Cerebellar nuclear complex (tissue), 1 donor: Measurements from ENCODE around the gene TLE3.

ENCODE experiments used
- DNase-seq, 2 experiments: peaks; one replicate each; lab custom pipeline; 2025; lab: John Stamatoyannopoulos, UW

The TLE3 gene

DNA sequence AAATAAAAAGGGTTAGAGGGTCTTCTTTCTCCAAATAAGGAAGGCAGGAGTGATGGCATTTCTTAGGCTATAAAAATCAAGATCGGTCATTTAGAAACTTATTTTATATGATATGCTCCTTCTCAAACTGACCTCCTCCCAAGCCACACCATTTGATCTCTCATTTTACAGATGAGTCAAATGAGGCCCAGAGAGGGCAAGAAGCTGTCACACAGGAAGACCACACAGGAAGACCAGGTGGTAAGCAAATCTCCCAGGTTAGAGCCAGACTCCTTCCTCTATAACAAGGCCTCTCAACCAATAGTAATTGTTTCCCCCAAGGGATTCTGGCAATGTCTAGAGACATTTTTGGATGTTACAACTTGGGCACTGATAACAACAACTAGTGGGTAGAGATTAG is 13.8 kb downstream of the TLE3 start:
- no peak for DNase-seq

DNA sequence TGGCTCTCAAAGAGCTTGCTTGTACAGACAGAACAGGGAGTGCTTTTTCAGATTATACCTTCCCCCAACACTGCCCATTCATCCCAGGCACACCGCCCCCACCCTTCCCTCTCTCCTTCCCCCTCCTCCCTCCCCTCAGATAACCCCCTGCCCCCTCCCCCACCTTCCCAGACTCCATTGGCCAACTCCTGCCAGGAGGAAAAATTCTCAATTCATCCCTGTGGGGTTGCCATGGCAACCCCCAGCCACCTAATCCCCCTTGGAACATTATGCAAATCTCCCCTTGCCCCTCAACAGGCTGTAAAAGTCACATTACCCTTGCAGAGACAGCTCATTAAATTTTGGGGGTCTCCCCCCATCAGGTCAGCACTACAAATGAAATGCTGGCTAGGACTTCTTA is 14.3 kb downstream of the TLE3 start:
- no peak for DNase-seq

DNA sequence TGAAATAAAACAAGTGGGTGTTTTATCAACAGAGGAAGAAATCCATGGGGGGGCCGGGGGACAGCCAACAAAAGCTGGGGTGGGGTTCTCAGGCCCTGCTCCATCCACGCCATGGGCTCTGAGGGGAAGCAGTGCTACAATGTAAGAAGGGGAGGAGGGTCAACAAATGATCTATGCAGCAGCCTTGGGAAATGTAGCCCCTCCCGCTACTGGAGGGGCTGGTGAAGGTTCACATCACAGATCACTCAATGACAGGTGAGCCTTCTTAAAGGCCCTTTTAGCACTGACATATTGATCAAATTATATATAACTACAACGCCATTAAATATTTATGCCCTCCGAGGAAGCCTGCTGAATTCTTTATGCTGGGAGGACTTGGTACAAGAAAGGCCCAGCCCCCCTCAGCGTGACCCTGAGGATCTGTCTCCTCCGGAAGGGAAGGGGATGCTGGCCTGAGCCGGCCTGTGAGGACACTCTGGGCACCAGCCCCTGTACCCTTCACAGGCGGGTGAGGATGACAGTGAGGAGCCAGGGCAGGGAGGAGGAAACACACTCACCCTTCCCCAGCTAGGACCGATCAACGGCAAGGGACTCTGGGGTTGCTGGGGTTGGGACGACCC is 15.3 kb downstream of the TLE3 start:
- no peak for DNase-seq

DNA sequence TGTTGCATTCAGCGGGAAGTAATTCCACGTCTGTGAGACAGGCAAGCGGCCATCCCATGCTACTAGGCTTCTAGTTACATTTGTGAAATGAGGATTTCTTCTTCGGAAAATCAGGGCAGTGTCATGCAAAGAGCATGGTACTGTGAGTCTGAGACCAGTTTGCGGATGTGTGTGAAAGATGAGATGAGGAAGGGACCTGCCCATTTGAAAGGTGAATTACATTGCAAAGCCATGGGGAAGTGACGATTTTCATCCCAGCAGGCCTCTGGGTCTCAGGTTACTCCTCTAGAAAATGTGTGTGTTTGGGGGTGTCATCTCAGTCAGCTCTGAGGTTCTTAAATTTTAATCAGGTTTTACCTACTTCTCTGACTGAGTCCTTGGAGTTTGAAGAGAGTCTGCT is 16.1 kb downstream of the TLE3 start:
- DNase-seq: no peak

DNA sequence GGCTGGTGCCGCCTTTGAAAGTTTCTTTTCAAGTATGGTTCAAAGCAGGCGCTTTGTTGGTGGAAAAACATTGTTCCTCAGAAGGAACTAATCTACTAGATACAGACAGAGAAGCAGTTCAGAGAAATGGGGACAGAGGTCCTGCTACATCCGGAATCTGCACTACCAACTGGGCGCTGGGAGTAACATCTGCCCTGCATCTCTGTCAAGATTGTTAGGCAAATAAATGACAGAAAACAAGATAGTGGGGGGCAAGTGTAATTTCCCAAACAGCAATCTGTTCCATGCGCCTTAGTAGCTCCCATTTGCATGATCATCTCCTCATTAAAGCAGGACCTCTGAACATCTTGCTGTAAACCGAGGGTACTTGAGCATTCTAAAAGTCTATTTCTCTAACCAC is 17.4 kb downstream of the TLE3 start:
- no peak for DNase-seq

DNA sequence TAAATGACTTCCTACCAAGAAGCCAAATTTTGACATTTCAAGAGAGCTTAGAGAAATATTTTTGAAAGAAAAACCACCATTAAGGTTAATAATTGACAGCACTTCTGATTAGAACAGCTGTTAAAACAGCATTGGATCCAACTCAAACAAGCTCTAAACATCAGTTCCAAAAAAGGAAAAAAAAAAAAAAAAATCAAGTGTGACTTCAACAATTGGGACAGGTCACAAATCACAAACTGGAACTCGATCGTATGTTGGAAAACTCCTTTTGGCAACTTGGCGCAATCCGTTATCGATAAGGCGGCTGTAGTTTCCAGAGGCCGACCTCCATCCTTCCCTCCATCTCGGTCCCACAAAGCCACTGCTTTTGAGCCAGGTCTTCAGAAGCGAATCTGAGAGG is 17.8 kb downstream of the TLE3 start:
- DNase-seq: no peak

DNA sequence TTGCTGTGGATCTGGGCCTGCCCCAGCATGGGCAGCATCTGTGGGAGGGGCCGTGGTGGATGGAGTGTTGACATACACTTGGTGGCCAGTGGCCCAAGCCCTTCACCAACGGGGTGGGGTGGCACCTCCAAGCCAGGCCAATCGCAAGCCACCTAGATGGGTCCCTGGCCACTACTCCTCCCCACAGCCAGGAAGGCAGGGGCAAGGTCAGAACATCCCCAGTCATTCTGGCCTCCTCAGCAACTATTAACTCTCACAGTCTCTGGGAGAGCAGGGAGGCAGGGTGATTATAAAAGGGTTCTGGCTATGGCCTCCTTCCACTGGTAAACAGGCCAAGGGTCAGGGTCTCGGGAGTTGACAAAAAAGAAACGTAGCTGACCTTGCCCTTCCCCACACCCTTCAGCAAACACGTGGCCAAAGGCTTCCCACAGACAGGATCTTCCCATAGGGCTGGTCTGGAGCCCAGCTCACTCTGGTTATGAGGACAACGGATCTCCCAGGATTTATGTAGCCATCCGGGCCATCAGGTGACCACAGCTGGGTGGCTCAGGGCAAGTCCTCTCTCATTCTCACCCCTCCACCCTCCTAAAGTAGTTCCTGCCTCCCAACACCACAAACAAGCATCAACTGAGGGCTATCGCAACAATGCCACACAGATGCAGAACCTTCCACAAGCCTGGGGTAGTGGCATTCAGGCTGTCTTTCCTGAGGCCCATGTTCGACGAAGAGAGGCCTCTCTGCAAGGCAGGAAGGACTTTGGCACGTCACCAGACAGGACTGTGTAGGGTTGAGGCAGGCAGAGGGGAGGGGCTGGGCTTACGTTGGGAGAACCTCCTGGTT is 18.9 kb downstream of the TLE3 start:
- no peak for DNase-seq

DNA sequence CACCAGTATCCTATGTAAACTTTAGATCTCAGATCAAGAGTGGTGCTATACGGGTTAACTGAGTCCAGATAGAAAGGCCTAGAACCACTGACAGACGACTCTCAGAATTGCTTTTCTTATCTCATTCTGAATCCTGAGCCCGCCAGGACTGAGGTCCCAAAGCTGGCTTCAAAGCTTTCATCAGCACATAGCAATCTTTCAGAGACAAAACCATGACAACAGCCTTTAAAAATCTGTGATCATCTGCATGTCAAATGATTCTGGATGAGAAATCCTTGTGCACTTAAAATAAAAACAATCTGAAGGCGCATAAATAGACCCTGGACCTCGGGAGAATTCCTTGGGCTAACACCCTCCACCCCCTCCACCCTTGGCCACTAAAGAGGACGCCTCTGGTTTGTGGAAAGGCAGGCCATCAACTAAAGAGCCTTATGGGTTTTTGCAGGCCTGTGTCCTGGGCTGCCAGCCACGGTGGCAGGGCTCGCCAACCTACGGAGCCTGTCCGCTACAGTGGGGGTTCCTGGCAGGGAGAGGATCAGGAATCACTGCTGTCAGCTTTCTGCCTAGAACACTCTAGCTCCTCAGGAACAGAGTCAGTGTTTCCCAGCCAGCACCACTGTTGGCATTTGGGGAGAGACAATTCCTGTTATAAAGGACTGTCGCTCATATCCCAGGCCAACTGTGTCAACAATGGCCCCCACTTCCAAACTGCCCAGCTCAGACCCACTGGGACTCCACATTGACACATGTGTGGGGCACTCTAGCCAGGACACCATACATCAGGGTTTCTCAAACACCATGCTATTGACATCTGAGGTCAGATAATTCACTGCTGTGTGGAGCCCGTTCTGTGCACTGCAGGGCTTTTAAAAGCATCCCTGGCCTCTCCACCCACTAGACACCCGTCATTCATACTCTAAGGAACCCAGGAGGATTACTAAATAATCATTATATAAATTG is 20.2 kb downstream of the TLE3 start:
- peak; percentile 63 to 81 for DNase-seq

DNA sequence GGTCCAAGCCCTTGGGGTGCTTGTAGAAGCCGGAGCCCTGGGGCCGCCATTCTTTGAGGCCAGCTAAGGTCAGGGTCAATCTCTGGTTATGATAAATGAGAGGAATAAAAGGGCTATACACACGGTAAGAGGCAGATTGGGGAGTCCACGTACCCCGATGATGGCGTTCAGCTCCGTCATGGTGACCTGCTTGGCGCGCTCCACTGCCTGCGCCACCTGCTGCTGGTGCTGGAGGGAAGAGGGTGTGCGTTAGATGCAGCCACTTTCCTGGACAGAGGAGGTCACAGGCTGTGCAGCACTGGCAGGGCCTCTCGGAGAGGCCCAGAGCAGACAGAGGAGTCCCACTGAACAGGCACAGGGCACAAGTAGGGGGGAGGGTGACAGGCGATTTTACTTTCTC is 23.3 kb downstream of the TLE3 start:
- no peak for DNase-seq

DNA sequence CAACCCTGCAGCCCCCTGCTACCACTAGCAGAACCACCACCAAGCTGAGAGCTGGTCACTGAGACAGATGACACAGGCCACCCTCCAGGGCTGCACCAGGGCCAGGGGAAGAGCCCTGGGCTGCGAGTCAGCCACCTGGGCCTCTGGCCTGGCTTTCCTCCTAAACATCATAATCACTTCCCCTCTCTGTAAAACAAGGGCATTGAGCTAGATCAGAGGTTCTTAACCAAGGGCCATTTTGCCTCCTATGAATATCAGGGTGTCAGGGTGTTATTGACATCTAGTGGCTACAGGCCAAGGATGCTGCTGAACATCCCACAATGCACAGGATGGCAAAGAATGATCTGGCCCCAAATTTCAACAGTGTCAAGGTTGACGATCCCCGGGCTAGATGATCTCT is 25.2 kb downstream of the TLE3 start:
- no peak for DNase-seq

DNA sequence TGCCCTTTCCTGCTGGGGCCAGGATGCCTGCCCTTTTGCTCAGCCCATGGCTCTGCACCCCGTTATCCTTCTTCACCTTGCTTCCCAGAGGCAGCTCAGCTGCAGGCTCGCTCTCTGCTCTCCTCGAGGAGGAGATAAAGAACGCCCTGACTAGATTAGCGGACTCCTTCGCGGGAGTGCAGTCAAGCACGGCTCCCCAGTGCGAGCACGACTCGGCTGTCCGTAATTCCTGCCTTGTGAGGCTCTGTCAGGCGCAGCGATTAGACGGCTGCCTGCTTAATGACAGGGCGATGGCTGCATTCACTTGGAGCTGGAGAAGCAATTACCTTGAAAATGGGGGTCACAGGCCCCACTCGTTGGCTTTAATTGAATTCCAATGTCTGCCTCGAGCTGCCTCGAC is 25.9 kb downstream of the TLE3 start:
- no peak for DNase-seq

DNA sequence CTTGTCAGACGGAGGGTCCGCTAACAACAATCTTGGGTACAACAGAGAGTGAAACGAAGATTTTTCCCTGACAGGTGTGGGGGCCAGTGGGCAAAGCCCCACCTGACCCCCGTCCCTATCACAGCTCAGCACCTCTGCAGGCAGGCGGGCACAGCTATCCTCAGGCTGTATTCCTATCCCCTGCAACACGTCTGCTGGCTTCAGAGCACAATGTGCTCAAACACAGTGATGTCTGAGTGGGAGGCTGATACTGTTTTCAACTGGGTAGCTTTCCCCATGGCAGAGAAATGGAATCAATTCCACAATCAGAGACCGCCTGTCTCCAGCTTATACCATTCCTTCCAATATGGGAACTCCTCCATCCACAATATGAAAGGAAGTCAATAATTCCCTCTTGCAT is 28.0 kb downstream of the TLE3 start:
- no peak for DNase-seq

DNA sequence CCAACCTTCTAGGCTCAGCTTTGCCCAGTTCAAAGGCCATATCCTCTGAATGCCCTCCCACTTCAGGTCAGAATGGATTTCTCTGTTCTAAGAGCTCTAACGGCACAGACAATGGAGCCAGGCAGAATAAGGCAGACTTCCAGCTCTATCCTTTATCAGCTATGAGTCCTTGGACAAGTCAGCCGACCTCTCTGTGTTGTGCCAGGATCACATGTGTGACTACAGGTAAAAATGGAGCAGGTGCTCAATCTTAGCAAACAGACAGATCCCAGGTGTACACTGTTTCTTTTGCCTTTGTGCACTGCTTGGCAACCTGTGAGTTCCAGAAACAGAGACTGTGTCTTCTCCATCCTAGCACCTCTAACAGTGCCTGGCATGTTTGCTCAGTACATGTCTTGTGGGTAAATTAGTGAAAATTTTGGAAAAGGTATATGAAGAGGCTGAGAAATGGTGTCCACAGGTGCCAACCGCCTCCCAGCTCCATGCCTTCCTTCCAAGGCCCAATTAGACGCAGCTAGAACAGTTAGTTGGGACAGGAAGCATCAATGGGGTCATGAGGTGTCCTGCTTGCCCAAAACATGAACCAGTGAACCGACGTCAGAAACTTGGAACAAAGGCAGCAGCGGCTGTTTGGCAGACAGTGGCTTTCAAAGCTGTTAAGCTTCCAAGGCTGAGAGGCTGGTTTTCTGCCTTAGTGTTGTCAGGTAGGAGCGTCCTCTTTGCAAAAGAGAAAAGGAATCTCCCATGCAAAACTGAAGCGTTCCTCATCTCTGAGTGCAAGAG is 28.7 kb downstream of the TLE3 start:
- no peak for DNase-seq

DNA sequence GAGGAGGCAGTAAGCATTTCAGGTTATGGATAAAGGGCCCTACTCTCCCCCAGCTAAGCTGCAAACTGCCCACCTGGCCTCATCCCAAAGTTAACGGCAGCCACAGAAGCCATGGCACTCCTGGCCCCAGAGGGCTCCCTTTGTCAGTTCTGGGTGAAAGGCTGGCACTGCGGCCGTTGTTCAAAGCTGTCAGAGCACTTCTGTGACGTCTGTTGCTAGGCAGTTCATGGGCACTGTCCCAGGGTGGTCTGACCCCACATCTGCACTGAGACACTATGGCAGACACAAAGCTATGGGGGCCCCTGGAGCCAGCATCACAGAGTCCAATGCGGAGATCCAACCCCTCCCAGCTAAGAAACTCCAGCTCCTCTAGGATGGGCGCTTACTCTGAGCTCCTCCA is 30.0 kb downstream of the TLE3 start:
- DNase-seq: no peak

DNA sequence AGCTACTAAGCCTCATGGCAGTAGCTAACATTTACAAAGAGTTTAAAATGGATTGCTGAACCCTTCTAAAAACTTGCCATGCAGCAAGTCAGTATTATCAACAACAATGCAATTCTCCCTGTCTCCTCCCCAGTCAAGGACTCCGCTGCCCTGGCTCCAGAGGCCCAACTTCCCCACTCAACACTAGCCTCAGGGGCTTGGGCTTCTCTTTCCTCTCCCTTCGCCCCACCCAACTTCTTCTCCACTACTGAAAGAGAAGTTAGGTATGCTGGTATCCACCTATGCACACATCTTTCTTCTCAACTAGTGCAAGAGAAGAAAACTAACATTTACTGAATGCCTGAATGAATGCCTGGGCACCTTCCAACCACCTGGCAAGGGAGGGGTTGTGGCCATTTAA is 30.7 kb downstream of the TLE3 start:
- DNase-seq: no peak

DNA sequence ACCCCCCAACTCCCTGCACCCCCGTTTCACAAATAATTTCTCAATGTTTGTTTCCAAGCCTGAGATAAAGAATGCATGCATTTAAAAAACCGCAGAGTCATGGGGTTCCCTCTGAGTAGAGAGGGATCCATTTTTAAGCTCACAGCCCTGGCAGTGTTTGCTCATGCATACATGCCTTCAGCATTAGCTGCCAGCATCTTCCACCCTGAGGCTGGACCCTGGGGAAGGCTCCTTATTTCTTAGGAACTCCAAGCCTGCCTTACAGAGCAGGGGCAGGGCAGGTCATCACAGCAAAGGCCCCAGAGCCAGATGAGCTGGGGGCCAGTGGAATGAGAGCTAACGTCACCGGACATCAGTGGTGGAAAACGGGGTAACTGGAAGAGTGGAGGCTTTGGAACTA is 31.3 kb downstream of the TLE3 start:
- DNase-seq: no peak

DNA sequence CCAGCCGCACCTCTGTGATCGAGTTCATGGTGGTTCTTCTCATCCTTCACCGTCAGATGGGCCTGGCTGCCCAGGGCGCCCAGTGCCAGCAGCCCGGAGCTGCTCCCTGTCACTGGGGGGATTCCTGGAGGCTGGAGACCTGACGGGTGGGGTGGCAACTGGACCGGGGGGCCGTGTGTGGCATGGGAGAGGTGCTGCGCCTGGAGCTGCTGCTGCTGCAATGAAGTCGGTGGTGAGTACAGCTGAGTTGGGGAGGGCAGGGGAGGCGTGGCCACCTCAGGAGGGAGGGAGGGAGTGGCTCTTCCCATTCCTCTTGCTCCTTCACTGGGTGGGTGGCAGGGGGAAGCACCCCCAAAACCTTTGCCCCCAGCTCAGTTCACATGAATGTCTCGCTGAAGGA is 31.7 kb downstream of the TLE3 start:
- DNase-seq: no peak

DNA sequence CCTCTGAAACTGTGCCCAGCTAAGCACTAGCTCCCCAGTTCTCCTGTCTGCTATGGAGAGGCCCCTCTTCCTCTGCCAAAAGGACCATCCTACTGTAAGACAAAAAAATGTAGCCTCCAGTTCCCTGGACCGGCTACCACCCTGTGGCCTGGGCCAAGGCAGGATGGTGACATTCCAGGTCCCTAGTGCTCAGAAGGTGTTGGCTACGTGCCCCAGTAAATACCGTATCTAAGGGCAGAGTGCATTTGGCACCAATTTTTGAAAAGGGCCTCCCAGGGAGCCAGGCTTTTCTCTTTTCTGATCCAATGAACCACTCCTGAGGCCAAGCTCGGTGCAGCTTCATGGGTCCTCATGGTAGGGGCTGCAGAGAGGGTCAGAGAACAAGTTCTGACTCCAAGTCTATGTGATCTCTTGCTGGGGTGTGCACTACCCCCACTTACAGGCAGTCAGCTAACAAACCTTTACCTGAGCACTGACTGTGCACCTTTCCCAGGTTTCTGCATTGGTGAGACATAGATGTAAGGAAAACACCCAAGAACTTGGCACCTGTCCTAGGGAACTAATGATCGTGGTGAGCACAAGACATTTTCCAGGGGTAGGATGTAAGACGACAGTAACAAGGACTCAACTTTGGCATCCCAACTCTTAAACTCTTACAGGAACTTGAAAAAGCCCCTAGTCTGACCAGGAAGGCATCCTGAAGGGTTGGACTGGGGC is 32.6 kb downstream of the TLE3 start:
- DNase-seq: no peak

DNA sequence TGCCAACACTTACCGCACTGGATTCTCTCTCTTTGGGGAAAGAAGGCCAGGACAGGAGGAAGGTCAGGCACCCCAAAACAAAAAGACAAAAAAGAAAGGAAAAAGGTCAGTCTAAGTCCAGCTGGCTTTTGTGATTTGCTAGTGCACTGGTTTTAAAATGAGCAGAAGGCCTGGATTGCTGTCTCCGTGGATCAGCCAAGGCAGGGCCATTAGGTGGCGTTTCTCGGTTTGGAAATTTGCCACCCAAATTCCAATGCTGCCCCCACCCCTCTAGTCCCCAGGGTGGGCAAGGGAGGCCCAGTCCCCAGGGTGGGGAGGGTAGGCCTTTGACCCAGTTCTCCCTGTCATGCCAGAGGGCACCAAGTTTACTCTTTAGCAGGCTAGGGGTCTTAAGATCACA is 33.3 kb downstream of the TLE3 start:
- no peak for DNase-seq

DNA sequence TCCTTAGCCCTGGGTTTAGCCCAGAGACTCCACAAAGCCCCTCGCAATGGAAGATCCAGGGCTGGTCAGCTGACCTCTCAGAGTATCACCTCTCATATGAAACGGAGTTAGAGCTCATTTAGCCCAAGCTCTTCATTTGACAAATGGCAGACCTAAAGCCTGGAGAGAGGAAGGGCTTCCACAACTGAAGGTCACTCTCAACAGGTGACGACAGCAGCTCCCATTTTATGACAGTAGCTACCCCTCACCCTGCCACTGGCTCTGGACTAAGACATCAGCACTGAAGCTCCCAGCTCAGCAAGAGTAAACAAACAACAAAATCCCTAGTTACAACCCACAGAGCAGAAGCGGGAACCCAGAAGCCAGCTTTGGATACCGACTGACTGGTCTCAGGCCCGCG is 33.7 kb downstream of the TLE3 start:
- DNase-seq: no peak

DNA sequence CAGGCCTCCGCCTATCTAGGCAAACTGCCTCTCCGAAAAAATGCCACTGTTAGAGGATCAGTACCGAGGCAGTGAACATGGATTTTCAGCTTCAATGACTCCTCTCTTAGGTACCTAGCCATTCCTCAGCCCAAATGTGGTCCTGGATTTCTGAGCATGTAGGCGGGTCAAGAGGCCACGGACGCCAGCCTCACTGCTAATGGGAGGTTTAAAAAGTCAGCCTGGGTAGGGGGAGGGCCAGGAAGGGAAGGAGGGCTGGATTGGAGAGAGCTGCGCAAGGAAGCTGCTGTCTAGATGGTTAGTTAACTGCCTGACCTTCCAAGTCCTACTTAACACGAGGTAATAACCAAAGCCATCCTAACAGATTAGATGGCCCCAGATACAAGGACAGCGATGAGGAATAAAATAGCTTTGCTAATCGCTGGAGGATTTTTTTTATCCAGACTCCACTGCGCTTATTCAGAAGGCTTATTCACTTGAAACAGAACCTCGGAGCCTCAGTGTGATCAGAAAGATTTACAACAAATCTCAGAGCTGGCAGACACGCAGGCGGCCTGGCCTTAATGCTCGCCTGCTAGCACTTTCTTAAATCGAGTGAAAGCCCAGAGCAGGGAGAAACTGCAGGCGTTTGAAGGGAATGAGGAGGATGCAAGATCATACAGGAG is 34.3 kb downstream of the TLE3 start:
- DNase-seq: no peak
